Stomach (tissue), 9 donors: ENCODE measurements around the gene PRUNE2. TPM values are rescaled to one million over a fixed set of nuclear protein-coding genes. Genes with fewer than 3 reads are reported as not detected.
A peak's percentile ranks its signal among the peaks of the same experiment; 100 is the strongest.

ENCODE experiments used
- DNase-seq, 2 donors: peaks; one replicate each; pipeline versions ENCODE4 v3.0.0 to v3.0.0-alpha.2; 2013 to 2019
- H3K27ac ChIP-seq, 5 donors: fragments of 200-600 bp in 4 of 5; sonication (generic) in 4 of 5; one replicate each; pipeline ENCODE4 v1.5.1; 2013 to 2019; ENCODE audit warnings: mild to moderate bottlenecking in 1 of 5, moderate library complexity in 1 of 5
- H3K27me3 ChIP-seq, 3 donors: fragments of 200-600 bp; sonication (generic); one replicate each; pipeline ENCODE4 v1.5.1; 2017 to 2019; ENCODE audit warnings: mixed run types in 1 of 3
- H3K36me3 ChIP-seq, 4 donors: fragments of 200-600 bp; sonication (generic); 1 replicate in 3 of 4; 2 replicates in 1 of 4; pipeline ENCODE4 v1.5.1; 2016 to 2019
- H3K4me1 ChIP-seq, 4 donors: fragments of 200-600 bp; sonication (generic); one replicate each; pipeline ENCODE4 v1.5.1; 2016 to 2019
- H3K4me3 ChIP-seq, 4 donors: fragments of 200-600 bp; sonication (generic) in 3 of 4; one replicate each; pipeline ENCODE4 v1.5.1; 2016 to 2019; ENCODE audit warnings: mild to moderate bottlenecking in 1 of 4
- H3K9me3 ChIP-seq, 4 donors: fragments of 200-600 bp; sonication (generic); one replicate each; pipeline ENCODE4 v1.5.1; 2016 to 2019
- CTCF ChIP-seq, 7 experiments: fragments of 450-650 bp in 4 of 7; fragments of 200-600 bp in 3 of 7; sonication (generic) in 3 of 7; IDR thresholded peaks; one replicate each; pipeline ENCODE4 v1.5.1; 2016 to 2019; ENCODE audit warnings: antibody characterized with exemption in 7 of 7, control low read depth in 2 of 7, mild to moderate bottlenecking in 1 of 7
- EP300 ChIP-seq: sonication (generic); formaldehyde crosslinking; IDR thresholded peaks from one replicate; pipeline ENCODE4 v1.6.1; 2017; ENCODE audit warnings: antibody characterized with exemption
- POLR2A ChIP-seq, 4 donors: fragments of 450-650 bp; IDR thresholded peaks; one replicate each; pipeline ENCODE4 v1.6.1; 2016; ENCODE audit warnings: antibody characterized with exemption in 4 of 4, control low read depth in 2 of 4, mild to moderate bottlenecking in 1 of 4, moderate library complexity in 1 of 4
- POLR2AphosphoS5 ChIP-seq, 3 donors: sonication (generic); formaldehyde crosslinking; IDR thresholded peaks; one replicate each; pipeline ENCODE4 v1.6.1; 2016; ENCODE audit warnings: antibody characterized with exemption in 3 of 3
- WGBS, 5 donors: extraction: QIAGEN DNeasy Blood & Tissue Kit in 3 of 5; methylation state at CpG; one replicate each; pipeline versions ENCODE4 v1.1.5 to v1.1.7; 2013 to 2018; 5-methylcytosine and 5-hydroxymethylcytosine counted together
- intact Hi-C: fragments of 100-400 bp; cut with DNase I; formaldehyde crosslinking; loops from one replicate; pipeline ENCODE4 v1.15.1; 2023; ENCODE audit warnings: low total_unique reads
- polyA plus RNA-seq, 3 donors: library from polyadenylated mRNA; stranded (reverse); fragments of 200-250 nt; gene quantifications; one replicate each; pipeline ENCODE4 v1.2.3, GENCODE V29; 2013
- total RNA-seq, 5 donors: library from RNA; depleted of rRNA; stranded (reverse); fragments of >200 nt; gene quantifications; one replicate each; pipeline versions ENCODE4 v1.1.0 to v1.2.3, GENCODE V29; 2014 to 2016
- donor health status: healthy with polysubstance abuse.
- donor health status: Bipolar disorder and iron deficiency.
- donor health status: healthy.

The PRUNE2 gene
- total and polyA plus RNA-seq, 8 donors = 2.6 to 311 (median 75.4) TPM

- 81 to 88% (median 84%) methylated on average over 10 of the region's 10 CpGs for WGBS, 5 donors
- H3K4me3 ChIP-seq = no peak overlapping the region
- peaks cover 0 to 13% (median 9%) of the 10 kb centered on the region in 4 donors for H3K4me1 ChIP-seq
- H3K27ac ChIP-seq = peak overlapping the region in 1 of 5 donors; percentile 12
- H3K9me3 ChIP-seq = peaks cover 0 to 3% (median 0%) of the 10 kb centered on the region in 4 donors
- H3K36me3 ChIP-seq = no peaks in the 10 kb centered on the region
- DNase-seq = no peak
- TF ChIP-seq POLR2AphosphoS5 (IDR thresholded peaks at IDR 0.05) = no peak
- no peak for TF ChIP-seq EP300
- TF ChIP-seq CTCF (IDR thresholded peaks at IDR 0.05) = no peak
- TF ChIP-seq POLR2A (IDR thresholded peaks at IDR 0.05) = no peak
- intact Hi-C loops = no loop called here
- no peaks in the 10 kb centered on the region for H3K27me3 ChIP-seq
Measured at GRCh38 chr9:76680716-76681425, 225.0 kb downstream of the PRUNE2 start.

GRCh38 chr9:76677481-76678055, 228.3 kb downstream of the PRUNE2 start:
- 26 to 51% (median 44%) methylated on average over 14 to 15 of the region's 15 CpGs for WGBS, 5 donors
- intact Hi-C loops = no loop called here
- Histone ChIP-seq H3K36me3 (no peaks in the 10 kb centered on the region), H3K4me1 (peaks cover 0 to 13% (median 9%) of the 10 kb centered on the region in 4 donors), H3K27ac (peak overlapping the region; percentile 54 to 76 (median 56)), H3K4me3 (no peak overlapping the region), H3K27me3 (no peaks in the 10 kb centered on the region), H3K9me3 (peaks cover 0 to 3% (median 0%) of the 10 kb centered on the region in 4 donors)
- TF ChIP-seq POLR2AphosphoS5 (IDR thresholded peaks at IDR 0.05) (peak in 1 of 3 donors; percentile 36), POLR2A (IDR thresholded peaks at IDR 0.05) (no peak), CTCF (IDR thresholded peaks at IDR 0.05) (no peak), EP300 (no peak)
- peak in 1 of 2 donors; percentile 53 for DNase-seq

- DNase-seq = no peak
- intact Hi-C loops = no loop called here
- Histone ChIP-seq H3K4me1 (peaks cover 0 to 13% (median 9%) of the 10 kb centered on the region in 4 donors), H3K27me3 (no peaks in the 10 kb centered on the region), H3K4me3 (no peak overlapping the region), H3K27ac (peak overlapping the region in 1 of 5 donors; percentile 70), H3K36me3 (no peaks in the 10 kb centered on the region), H3K9me3 (peaks cover 0 to 3% (median 0%) of the 10 kb centered on the region in 4 donors)
- TF ChIP-seq POLR2AphosphoS5 (IDR thresholded peaks at IDR 0.05) = no peak
- TF ChIP-seq EP300 = no peak
- TF ChIP-seq CTCF (IDR thresholded peaks at IDR 0.05) = no peak
- no peak for TF ChIP-seq POLR2A (IDR thresholded peaks at IDR 0.05)
- WGBS, 5 donors = 52 to 65% (median 59%) methylated on average over 4 of the region's 4 CpGs
Measured at GRCh38 chr9:76676857-76677256, 229.1 kb downstream of the PRUNE2 start.

GRCh38 chr9:76667521-76667957, 238.4 kb downstream of the PRUNE2 start:
- Histone ChIP-seq H3K36me3 (peaks cover 0 to 4% (median 0%) of the 10 kb centered on the region in 4 donors), H3K9me3 (no peaks in the 10 kb centered on the region), H3K4me3 (no peak overlapping the region), H3K27me3 (no peaks in the 10 kb centered on the region), H3K4me1 (peaks cover 3 to 22% (median 10%) of the 10 kb centered on the region in 4 donors), H3K27ac (peak overlapping the region in 2 of 5 donors; percentile 11 to 34)
- 12 to 33% (median 17%) methylated on average over 1 of the region's 1 CpG for WGBS, 5 donors
- intact Hi-C loops = no loop called here
- DNase-seq = peak in 1 of 2 donors; percentile 54
- no peak for TF ChIP-seq CTCF (IDR thresholded peaks at IDR 0.05)
- TF ChIP-seq EP300 = no peak
- peak in 1 of 3 donors; percentile 33 for TF ChIP-seq POLR2AphosphoS5 (IDR thresholded peaks at IDR 0.05)
- TF ChIP-seq POLR2A (IDR thresholded peaks at IDR 0.05) = no peak
